Measurements from ENCODE around the gene IDH3G. TPM values are rescaled to one million over a fixed set of nuclear protein-coding genes. Genes with fewer than 3 reads are reported as not detected.

Gene IDH3G
- total RNA-seq, 1 donor from 2014 or later = 58.5 TPM

DNA sequence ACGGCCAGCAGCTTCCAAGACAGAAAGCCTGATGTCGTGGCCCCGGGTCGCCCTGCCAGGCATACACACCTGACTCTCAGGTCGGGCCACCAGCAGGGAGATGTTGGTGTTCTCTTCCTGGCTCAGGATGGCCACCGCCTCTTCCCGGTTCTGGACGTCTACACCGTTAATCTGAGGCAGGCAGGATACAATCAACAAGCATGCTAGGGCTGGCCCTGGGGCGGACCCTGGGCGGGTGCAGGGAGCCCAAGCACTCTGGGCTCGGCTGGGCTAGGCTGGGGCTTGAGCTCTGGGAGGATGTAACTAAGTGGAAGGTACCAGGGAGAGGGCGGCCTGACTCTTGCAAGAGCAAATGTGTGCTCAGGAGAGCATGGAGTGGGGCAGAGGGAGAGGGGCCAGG is 11.3 kb upstream of the IDH3G start:
- DNase-seq (no peak), ATAC-seq (ENCODE audit: low read depth) (no peak)
- Mint-ChIP-seq H3K27me3 (no peaks in the 10 kb centered on the region), H3K4me1 (no peaks in the 10 kb centered on the region), H3K9me3 (no peaks in the 10 kb centered on the region), H3K36me3 (ENCODE audit: low read depth) (no peaks in the 10 kb centered on the region), H3K27ac (no peak overlapping the region), H3K4me3 (no peak overlapping the region)
- ChIA-PET CTCF (no interaction called here), POLR2A (no interaction called here)
- TF ChIP-seq, protein P1, sequence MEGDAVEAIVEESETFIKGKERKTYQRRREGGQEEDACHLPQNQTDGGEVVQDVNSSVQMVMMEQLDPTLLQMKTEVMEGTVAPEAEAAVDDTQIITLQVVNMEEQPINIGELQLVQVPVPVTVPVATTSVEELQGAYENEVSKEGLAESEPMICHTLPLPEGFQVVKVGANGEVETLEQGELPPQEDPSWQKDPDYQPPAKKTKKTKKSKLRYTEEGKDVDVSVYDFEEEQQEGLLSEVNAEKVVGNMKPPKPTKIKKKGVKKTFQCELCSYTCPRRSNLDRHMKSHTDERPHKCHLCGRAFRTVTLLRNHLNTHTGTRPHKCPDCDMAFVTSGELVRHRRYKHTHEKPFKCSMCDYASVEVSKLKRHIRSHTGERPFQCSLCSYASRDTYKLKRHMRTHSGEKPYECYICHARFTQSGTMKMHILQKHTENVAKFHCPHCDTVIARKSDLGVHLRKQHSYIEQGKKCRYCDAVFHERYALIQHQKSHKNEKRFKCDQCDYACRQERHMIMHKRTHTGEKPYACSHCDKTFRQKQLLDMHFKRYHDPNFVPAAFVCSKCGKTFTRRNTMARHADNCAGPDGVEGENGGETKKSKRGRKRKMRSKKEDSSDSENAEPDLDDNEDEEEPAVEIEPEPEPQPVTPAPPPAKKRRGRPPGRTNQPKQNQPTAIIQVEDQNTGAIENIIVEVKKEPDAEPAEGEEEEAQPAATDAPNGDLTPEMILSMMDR (IDR thresholded peaks at IDR 0.05) = no peak
- intact Hi-C loops (cut with micrococcal nuclease) = no loop called here

DNA sequence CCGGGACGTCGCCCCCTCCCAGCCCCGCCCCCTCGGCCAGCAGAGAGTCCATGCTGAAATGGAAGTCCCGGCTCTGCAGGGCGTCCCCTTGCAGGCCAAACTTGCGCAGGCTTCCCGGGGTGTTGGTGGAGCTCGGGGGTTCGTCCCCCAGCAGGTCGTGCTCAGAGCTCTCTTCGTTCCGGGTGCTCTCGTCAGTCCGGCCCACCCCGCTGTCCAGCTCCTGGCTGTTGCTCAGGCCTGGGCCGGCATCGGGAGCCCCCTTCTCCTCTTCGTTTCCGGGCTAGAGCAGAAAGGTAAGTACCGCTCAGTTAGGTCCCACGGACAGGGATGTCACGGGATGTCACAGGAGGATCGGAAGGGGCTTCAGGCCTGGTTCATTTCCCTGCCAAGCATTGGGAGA is 10.4 kb upstream of the IDH3G start:
- ChIA-PET CTCF (no interaction called here), POLR2A (no interaction called here)
- DNase-seq (no peak), ATAC-seq (ENCODE audit: low read depth) (no peak)
- TF ChIP-seq, protein P1 (IDR thresholded peaks at IDR 0.05) = no peak
- H3K36me3 Mint-ChIP-seq (ENCODE audit: low read depth) = no peaks in the 10 kb centered on the region
- no peaks in the 10 kb centered on the region for H3K27me3 Mint-ChIP-seq
- H3K4me1 Mint-ChIP-seq = no peaks in the 10 kb centered on the region
- H3K27ac Mint-ChIP-seq = no peak overlapping the region
- intact Hi-C loops (cut with micrococcal nuclease) = no loop called here
- H3K9me3 Mint-ChIP-seq = no peaks in the 10 kb centered on the region
- no peak overlapping the region for H3K4me3 Mint-ChIP-seq

DNA sequence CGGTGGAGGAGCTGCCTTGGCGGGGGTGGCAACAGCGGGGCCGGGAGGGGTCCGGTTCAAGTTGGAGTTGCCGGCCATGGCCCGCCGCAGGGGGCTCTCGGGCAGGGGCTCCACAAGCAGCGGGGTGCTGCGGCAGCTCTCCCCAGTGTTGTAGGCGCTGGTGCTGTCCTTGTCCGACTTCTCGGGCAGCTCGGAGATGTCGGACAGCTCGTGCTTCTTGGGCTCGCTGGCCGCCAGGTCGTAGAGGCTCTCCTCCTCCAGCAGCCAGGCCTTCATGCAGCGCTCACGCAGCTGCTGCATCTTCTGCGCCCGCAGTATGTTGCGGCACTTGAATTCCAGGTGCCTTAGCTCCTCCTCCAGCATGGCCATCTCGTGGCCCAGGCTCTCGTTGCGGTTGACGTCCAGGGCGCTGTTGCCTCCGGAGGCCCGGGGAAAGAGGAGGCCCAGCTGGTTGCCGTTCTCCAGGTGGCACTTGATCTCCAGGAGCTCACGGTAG is 10.0 kb upstream of the IDH3G start:
- TF ChIP-seq, protein P1 (IDR thresholded peaks at IDR 0.05) = no peak
- intact Hi-C loops (cut with micrococcal nuclease) = no loop called here
- H3K9me3 Mint-ChIP-seq = no peaks in the 10 kb centered on the region
- H3K4me1 Mint-ChIP-seq = no peaks in the 10 kb centered on the region
- no peaks in the 10 kb centered on the region for H3K27me3 Mint-ChIP-seq
- ChIA-PET CTCF (no interaction called here), POLR2A (no interaction called here)
- H3K27ac Mint-ChIP-seq = no peak overlapping the region
- H3K4me3 Mint-ChIP-seq = no peak overlapping the region
- ATAC-seq (ENCODE audit: low read depth) (no peak), DNase-seq (no peak)
- peaks cover 2% of the 10 kb centered on the region for H3K36me3 Mint-ChIP-seq (ENCODE audit: low read depth)

DNA sequence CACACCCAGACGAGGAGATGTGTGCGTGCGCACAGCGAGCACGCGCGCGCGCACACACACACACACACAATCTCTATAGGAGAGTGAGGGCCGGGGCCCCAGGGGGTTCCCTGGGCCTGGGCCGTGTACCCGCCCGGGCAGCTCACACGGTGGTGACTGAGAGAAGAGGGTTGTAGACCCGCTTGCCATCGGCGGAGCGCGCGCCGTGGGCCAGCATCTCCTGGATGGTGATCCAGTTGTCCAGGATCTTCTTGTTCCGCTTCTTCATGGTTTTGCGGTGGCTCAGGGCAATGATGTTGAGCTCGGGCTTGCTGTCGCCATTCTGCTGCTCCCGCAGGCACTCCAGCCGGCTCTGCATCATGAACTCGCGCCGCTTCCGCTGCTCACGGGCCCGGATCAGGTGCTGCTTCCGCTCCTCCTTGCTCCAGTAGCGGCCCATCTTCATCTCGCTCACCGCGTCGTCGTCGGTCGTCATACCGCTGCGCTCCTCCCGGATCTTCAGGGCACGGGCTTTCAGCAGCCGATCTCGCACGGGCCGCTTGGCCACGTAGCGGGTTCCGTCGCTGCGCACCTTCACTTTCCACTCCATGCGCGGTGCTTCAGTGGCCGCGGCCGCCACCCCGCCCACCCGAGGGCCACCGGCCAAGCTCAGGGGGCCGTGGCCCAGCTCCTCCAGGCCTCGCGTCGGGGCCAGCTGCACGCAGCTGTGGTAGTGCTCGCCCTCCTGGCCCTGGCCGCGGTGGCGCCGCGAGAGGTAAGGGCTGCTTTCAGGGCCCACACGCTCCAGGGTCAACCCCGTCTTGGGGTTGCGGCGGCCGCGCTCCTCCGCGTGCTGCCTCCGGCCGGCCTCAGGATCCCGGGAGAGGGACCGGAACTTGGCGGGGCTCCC is 9.3 kb upstream of the IDH3G start:
- POLR2A ChIA-PET = no interaction called here
- TF ChIP-seq, protein P1 (IDR thresholded peaks at IDR 0.05) = no peak
- ATAC-seq (ENCODE audit: low read depth) = no peak
- H3K9me3 Mint-ChIP-seq = no peaks in the 10 kb centered on the region
- DNase-seq = no peak
- no peaks in the 10 kb centered on the region for H3K27me3 Mint-ChIP-seq
- H3K4me3 Mint-ChIP-seq = no peak overlapping the region
- no peak overlapping the region for H3K27ac Mint-ChIP-seq
- intact Hi-C loops (cut with micrococcal nuclease) = no loop called here
- no peaks in the 10 kb centered on the region for H3K4me1 Mint-ChIP-seq
- H3K36me3 Mint-ChIP-seq (ENCODE audit: low read depth) = peaks cover 8% of the 10 kb centered on the region
- CTCF ChIA-PET = no interaction called here

DNA sequence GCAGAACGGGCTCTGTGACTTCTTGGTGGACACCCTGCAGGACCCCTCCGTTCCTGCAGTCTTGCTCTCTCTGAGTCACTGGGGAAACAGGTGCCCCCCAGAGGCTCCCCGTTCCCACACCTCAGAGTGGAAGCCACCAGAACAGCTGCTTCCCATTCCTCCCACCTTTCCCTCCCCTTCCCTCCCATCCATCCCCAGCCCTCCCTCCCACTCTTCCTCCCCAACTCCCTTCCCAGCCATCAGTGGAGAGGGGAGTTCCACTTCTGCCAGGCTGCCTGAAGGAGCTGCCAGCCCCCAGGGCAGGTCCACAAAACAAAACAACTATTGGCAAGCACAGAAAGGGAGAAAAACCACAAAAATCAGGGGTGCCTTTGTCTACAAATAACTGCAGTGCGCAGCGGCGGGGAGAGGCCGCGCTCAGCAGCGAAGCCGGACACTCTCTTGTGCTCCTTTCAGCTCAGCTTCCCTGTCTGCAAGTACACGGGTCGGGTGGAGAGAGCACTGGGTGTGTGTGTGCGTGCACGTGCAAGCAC is 8.4 kb upstream of the IDH3G start:
- ATAC-seq (ENCODE audit: low read depth) (no peak), DNase-seq (no peak)
- peaks cover 13% of the 10 kb centered on the region for H3K36me3 Mint-ChIP-seq (ENCODE audit: low read depth)
- H3K27ac Mint-ChIP-seq = no peak overlapping the region
- H3K4me1 Mint-ChIP-seq = no peaks in the 10 kb centered on the region
- ChIA-PET CTCF (no interaction called here), POLR2A (no interaction called here)
- no peak overlapping the region for H3K4me3 Mint-ChIP-seq
- TF ChIP-seq, protein P1 (IDR thresholded peaks at IDR 0.05) = no peak
- intact Hi-C loops (cut with micrococcal nuclease) = no loop called here
- no peaks in the 10 kb centered on the region for H3K9me3 Mint-ChIP-seq
- H3K27me3 Mint-ChIP-seq = no peaks in the 10 kb centered on the region

Measured in activated B cell treated with CpG ODN at 0.5 μM for 24 hours (primary cell).